IPS-18c (cell line): ENCODE data around the gene ACOT12.
A peak's percentile ranks its signal among the peaks of the same experiment; 100 is the strongest.
"Not testable (repeated sequence)": the region's sequence is repeated elsewhere in the genome, so short reads cannot be mapped to it uniquely, and the experiment has no call there.

ENCODE experiments used
- H3K4me3 ChIP-seq: 2 replicates; pipeline ENCODE4 v1.7.0; 2013; ENCODE audit warnings: low read depth, mild to moderate bottlenecking, low read length, moderate library complexity; ENCODE audit not compliant: insufficient read depth
- H3K9me3 ChIP-seq: one replicate; pipeline ENCODE4 v1.6.1; 2013; ENCODE audit warnings: mild to moderate bottlenecking, low read length, moderate library complexity; ENCODE audit not compliant: control insufficient read depth, insufficient read depth

Gene ACOT12

DNA sequence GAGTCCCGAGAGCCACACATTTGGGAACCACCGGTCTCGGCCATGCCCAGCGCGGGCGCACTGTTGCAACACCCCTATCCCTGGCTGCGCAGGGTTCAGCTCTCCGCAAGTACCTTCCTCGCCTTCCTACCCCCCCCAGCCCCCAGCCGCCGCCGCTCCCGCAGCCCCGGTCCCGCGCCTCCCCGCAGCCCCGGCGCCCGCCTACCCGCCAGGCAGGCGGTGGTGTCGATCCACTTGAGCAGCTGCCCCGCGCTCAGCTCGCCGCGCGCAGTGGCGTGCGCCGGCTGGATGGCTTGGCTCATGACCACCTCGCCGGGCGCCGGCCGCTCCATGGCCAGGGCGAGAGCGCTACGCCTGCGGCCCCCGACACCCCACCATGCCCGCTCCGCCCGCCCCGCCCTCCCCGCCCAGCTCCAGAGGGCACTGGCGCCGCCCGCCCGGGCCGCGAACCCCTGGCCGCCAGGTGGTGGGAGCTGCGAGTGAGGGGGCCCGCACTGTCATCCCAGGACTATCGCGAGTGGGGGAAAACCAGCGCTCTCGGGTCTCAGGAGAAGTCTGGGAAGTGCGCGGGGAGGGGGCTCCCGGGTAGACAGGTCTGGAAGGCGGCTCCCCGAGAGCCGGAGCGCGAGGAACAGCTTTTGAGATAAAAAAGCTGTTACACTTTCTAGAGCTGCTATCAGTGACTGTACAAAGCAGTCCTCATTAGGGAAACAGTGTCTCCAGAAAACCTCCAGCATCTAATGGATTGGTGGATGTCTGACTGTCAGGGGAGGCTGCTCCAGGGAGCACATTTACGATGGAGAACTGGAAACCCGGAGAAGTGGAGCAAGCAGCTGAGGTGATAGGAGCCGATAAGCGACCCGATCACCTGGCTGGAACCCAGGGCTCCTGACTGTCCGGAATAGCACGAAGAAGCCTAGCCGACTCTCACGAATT, at the start of gene ACOT12:
Gene ACOT12, minus strand, starts transcription at position 352 of the 936 bp plus-strand sequence. Its CDS starts 20 bp downstream, at position 332.
- no peaks in the 10 kb centered on the region for H3K9me3 ChIP-seq
- H3K4me3 ChIP-seq: peak within 1 kb of the TSS; percentile 59

DNA sequence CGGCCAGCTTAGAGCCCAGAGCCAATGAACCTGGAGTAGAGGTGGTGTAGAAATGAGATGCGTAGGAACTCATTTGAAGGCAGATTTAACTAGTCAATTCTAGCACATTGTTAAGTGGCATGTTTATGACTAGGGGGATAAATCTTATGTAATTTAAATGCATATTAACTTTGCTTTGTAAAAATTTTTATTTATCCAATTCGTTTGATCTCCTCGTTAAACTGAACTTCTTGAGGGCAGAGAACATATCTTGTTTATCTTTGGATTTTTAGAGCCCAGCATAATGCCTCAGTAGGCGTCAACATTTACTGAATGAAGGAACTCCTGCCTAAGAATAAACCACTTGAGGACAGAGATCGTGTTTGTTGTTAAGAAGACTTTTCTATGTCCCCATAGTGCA, 41.1 kb upstream of the ACOT12 start:
- H3K9me3 ChIP-seq: no peaks in the 10 kb centered on the region
- no peak overlapping the region for H3K4me3 ChIP-seq

GRCh38 chr5:81429985-81430384, 36.1 kb upstream of the ACOT12 start:
- no peaks in the 10 kb centered on the region for H3K9me3 ChIP-seq
- no peak overlapping the region for H3K4me3 ChIP-seq

GRCh38 chr5:81429363-81429762, 35.4 kb upstream of the ACOT12 start:
- no peak overlapping the region for H3K4me3 ChIP-seq

DNA sequence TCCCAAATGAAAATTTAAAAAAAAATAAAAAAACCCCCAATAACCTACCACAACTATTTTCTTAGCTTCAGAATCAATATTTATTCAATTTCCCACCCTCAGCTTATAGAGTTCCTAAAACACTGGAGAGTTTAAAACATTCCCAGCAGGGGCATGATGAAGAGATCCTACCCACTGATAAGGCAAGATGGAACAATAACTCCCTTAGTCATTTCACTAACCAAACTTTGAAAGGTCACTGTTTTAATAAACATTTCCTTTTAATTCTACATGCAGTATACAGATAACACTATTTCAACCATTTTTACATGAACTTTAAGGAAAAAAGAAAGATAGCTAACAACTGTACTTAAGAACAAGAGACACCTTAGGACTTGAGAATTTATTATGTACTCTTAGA, 34.9 kb upstream of the ACOT12 start:
- Histone ChIP-seq H3K4me3 (no peak overlapping the region), H3K9me3 (no peaks in the 10 kb centered on the region)

More at GRCh38 chr5:81429363-81429762, 35.4 kb upstream of the ACOT12 start:
- H3K9me3 ChIP-seq: no peaks in the 10 kb centered on the region

- H3K9me3 ChIP-seq: no peaks in the 10 kb centered on the region
- no peak overlapping the region for H3K4me3 ChIP-seq
Observed at GRCh38 chr5:81428446-81428845, 34.5 kb upstream of the ACOT12 start.

DNA sequence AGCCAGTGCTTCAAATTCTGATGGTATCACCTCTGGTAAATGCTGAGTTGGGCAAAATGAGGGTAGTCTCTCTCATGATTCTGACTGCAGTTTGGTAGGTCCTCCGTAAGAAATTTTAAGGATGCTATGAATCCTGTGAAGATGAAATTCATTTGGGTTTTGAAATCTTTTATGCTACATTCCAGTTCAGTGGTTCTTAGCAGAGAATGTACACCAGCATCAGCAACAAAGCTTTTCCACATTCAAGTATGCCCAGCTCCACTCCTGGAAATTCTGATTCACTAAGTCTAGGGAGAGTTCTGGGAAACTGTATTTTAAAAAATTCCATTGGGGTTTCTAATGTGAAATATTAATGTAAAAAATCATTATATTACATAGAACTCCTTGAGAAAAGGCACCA, 33.6 kb upstream of the ACOT12 start:
- no peaks in the 10 kb centered on the region for H3K9me3 ChIP-seq
- no peak overlapping the region for H3K4me3 ChIP-seq

- H3K9me3 ChIP-seq: no peaks in the 10 kb centered on the region
- H3K4me3 ChIP-seq: no peak overlapping the region
Observed at GRCh38 chr5:81426359-81427030, 32.6 kb upstream of the ACOT12 start.

GRCh38 chr5:81425569-81425968, 31.6 kb upstream of the ACOT12 start:
- H3K4me3 ChIP-seq: no peak overlapping the region

GRCh38 chr5:81424728-81425127, 30.8 kb upstream of the ACOT12 start:
- H3K9me3 ChIP-seq: no peaks in the 10 kb centered on the region
- no peak overlapping the region for H3K4me3 ChIP-seq

More at GRCh38 chr5:81425569-81425968, 31.6 kb upstream of the ACOT12 start:
- no peaks in the 10 kb centered on the region for H3K9me3 ChIP-seq

DNA sequence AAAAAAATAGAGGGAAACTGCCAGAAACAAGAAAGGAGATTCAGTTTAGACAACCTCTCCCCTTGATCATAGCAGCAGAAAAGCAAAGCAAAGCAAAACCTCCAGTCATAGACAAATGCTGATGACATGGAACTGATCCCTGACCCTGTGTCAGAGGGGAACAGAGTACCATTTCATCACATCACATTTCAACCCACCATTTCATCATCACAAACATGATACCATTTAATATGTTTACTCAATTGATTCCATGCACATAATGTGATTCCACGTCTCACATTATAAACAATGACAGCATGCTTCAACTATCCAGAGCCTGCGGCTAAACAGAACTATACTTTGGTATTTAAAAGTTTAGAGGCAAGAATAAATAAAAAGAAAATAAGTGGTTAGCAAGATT, 28.7 kb upstream of the ACOT12 start:
- H3K4me3 ChIP-seq: no peak overlapping the region

GRCh38 chr5:81420039-81420667, 26.2 kb upstream of the ACOT12 start:
- H3K4me3 ChIP-seq: no peak overlapping the region
- no peaks in the 10 kb centered on the region for H3K9me3 ChIP-seq

More for the DNA sequence above, 28.7 kb upstream of the ACOT12 start:
- no peaks in the 10 kb centered on the region for H3K9me3 ChIP-seq

DNA sequence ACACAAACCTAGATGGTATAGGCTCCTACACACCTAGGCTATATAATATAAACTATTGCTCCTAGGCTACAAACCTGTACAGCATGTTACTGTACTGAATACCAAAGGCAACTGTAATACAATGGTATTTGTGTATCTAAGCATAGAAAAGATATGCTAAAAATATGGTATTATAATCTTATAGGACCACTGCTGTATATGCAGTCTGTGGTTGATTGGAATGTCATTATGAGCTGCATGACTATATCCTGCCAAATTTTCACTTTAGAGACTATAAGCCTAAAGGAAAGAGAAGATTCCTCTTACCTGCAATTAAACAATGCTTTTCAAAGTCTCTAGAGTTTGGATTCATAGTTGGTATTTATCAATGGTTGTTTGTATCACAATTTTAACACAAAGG, 24.7 kb upstream of the ACOT12 start:
- Histone ChIP-seq H3K4me3 (no peak overlapping the region), H3K9me3 (no peaks in the 10 kb centered on the region)

- Histone ChIP-seq H3K4me3 (no peak overlapping the region), H3K9me3 (no peaks in the 10 kb centered on the region)
Observed at GRCh38 chr5:81417052-81417451, 23.1 kb upstream of the ACOT12 start.

DNA sequence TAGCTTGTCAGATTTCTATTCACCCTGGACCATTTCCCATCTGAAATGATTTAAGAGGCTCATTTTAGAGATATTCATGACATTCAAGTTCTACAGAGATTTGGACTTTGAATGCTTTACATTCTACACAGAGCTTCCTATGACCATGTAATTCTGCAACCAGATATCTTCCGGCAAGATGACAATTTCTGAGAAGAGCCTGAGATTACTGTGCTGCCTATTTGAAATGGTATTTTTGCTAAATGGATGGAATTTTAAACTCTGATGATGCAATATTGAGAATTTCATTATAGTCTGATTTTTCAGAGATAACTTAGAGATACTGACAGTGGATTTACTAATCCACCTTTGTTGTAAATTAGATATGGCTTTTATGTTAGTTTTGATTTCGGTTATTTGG, 16.0 kb upstream of the ACOT12 start:
- Histone ChIP-seq H3K4me3 (no peak overlapping the region), H3K9me3 (no peaks in the 10 kb centered on the region)

DNA sequence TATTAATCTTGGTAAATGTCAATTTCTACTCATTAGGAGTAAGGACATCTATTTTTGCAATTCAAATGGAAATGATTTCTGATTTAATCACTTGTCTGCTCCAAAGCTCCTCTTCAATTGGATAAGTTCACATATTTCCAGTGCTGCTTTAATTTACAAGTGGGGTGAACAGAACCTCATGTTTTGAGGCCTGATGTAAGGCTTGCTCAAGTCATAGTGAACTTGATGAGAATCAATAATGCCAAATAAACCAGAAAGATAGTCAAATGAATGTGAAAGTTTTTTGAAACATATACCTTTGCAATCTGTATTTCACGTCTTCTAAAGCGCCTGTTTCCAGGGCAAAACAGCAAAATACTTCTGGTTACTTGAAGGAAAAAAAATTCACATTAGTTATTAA, 15.4 kb upstream of the ACOT12 start:
- Histone ChIP-seq H3K9me3 (no peaks in the 10 kb centered on the region), H3K4me3 (no peak overlapping the region)

GRCh38 chr5:81408496-81408895, 14.6 kb upstream of the ACOT12 start:
- Histone ChIP-seq H3K4me3 (no peak overlapping the region), H3K9me3 (no peaks in the 10 kb centered on the region)

- not testable (repeated sequence) for H3K9me3 ChIP-seq
Observed at GRCh38 chr5:81407811-81408210, 13.9 kb upstream of the ACOT12 start.

More at GRCh38 chr5:81407811-81408210, 13.9 kb upstream of the ACOT12 start:
- not testable (repeated sequence) for H3K4me3 ChIP-seq
